HCT116 (cell line): ENCODE data around the gene TRAPPC12. TPM values are rescaled to one million over a fixed set of nuclear protein-coding genes. Genes with fewer than 3 reads are reported as not detected.

Experiments used
- ATAC-seq: fragments of 200-7000 bp; cut with Tn5 transposase; 2 replicates; pipeline ENCODE4 v1.9.1; 2020; ENCODE audit warnings: mild to moderate bottlenecking, moderate library complexity
- BruUV-seq: library from RNA; stranded (reverse); fragments of 400-500 nt; replicated peaks from 2 replicates; lab custom pipeline; 2021; lab: Mats Ljungman, UMichigan
- CTCF ChIA-PET: fragments of 300-600 bp; sonication (Branson Sonifier 250); formaldehyde crosslinking; loops from one replicate; lab custom pipeline; 2021; ENCODE audit warnings: antibody characterized with exemption; lab: Charles Lee
- POLR2A ChIA-PET: fragments of 300-600, 350-600 bp; sonication (Branson Sonifier 250); formaldehyde crosslinking; loops from one replicate; lab custom pipeline; 2021; ENCODE audit warnings: antibody characterized with exemption; lab: Charles Lee
- RAD21 ChIA-PET, 2 experiments: fragments of 300-600 bp; sonication (Branson Sonifier 250); formaldehyde crosslinking; loops; one replicate each; lab custom pipeline; 2023; ENCODE audit warnings: low total read pairs in 2 of 2; ENCODE audit not compliant: uncharacterized antibody in 2 of 2, unreplicated experiment in 2 of 2, low non-redundant PET in 1 of 2; lab: Charles Lee
- DNase-seq: peaks from one replicate; pipeline ENCODE4 v3.0.0-alpha.2; 2010; ENCODE audit warnings: low read depth, low spot score
- H2AFZ ChIP-seq: fragments of 200-600 bp; shearing (Covaris generic), sonication (generic); 2 replicates; pipeline ENCODE4 v1.6.1; 2017; ENCODE audit warnings: low read depth, mixed run types, mixed read lengths, antibody characterized with exemption, low read length; ENCODE audit not compliant: poor library complexity, severe bottlenecking
- H3K27ac ChIP-seq: 2 replicates; pipeline ENCODE4 v1.5.1; 2012; ENCODE audit warnings: low read depth, low read length
- H3K27me3 ChIP-seq: fragments of 200-600 bp; sonication (generic); 2 replicates; pipeline ENCODE4 v1.6.1; 2016; ENCODE audit warnings: mixed run types, low read length, mixed read lengths; ENCODE audit not compliant: insufficient read depth
- H3K36me3 ChIP-seq, 2 experiments: fragments of 200-500 bp in 1 of 2; fragments of 200-600 bp in 1 of 2; sonication (Bioruptor generic) in 1 of 2; sonication (generic) in 1 of 2; 2 replicates each; pipeline versions ENCODE4 v1.5.1 to v1.6.1; 2014 to 2016; ENCODE audit warnings: low read length in 2 of 2, inconsistent platforms in 1 of 2, mixed read lengths in 1 of 2, mixed run types in 1 of 2; ENCODE audit not compliant: insufficient read depth in 2 of 2, control insufficient read depth in 1 of 2
- H3K4me1 ChIP-seq, 2 experiments: fragments of 200-600 bp in 1 of 2; sonication (generic) in 1 of 2; 2 replicates each; pipeline versions ENCODE4 v1.5.1 to v1.6.1; 2012 to 2017; ENCODE audit warnings: low read length in 2 of 2, inconsistent platforms in 1 of 2, mild to moderate bottlenecking in 1 of 2, mixed read lengths in 1 of 2, mixed run types in 1 of 2, moderate library complexity in 1 of 2; ENCODE audit not compliant: insufficient read depth in 2 of 2, control insufficient read depth in 1 of 2
- H3K4me2 ChIP-seq: fragments of 200-600 bp; sonication (generic); 2 replicates; pipeline ENCODE4 v1.6.1; 2017; ENCODE audit warnings: mixed run types, low read length, mixed read lengths
- H3K4me3 ChIP-seq, 2 experiments: fragments of 200-600 bp in 1 of 2; sonication (generic) in 1 of 2; replicated peaks in 1 of 2; 2 replicates each; pipeline ENCODE4 v1.5.1; 2011 to 2016; ENCODE audit warnings: low read length in 2 of 2, control low read depth in 1 of 2, low read depth in 1 of 2, mild to moderate bottlenecking in 1 of 2, mixed read lengths in 1 of 2, mixed run types in 1 of 2
- H3K79me2 ChIP-seq: fragments of 200-600 bp; sonication (generic); 2 replicates; pipeline ENCODE4 v1.6.1; 2017; ENCODE audit warnings: mild to moderate bottlenecking, mixed run types, low read length, moderate library complexity, mixed read lengths; ENCODE audit not compliant: insufficient read depth
- H3K9ac ChIP-seq: fragments of 200-600 bp; sonication (generic); 2 replicates; pipeline ENCODE4 v1.6.1; 2016; ENCODE audit warnings: low read length, mixed read lengths
- H3K9me2 ChIP-seq: fragments of 200-600 bp; sonication (generic), shearing (Covaris generic); 2 replicates; pipeline ENCODE4 v1.6.1; 2017; ENCODE audit warnings: mixed run types, mild to moderate bottlenecking, moderate library complexity; ENCODE audit not compliant: insufficient read depth
- H3K9me3 ChIP-seq, 2 experiments: fragments of 200-500 bp in 1 of 2; fragments of 200-600 bp in 1 of 2; sonication (Bioruptor generic) in 1 of 2; sonication (generic) in 1 of 2; 2 replicates each; pipeline ENCODE4 v1.6.1; 2014 to 2017; ENCODE audit warnings: low read length in 2 of 2, mixed read lengths in 2 of 2, inconsistent platforms in 1 of 2, low read depth in 1 of 2, mild to moderate bottlenecking in 1 of 2, mixed run types in 1 of 2, moderate library complexity in 1 of 2; ENCODE audit not compliant: control insufficient read depth in 1 of 2, insufficient read depth in 1 of 2
- H4K20me1 ChIP-seq: fragments of 200-600 bp; sonication (generic), shearing (Covaris generic); 2 replicates; pipeline ENCODE4 v1.6.1; 2017; ENCODE audit warnings: mixed run types, mild to moderate bottlenecking, moderate library complexity; ENCODE audit not compliant: insufficient read depth
- CEBPB ChIP-seq: IDR thresholded peaks from 2 replicates; pipeline ENCODE4 v1.6.1; 2012; ENCODE audit warnings: low read depth
- CTCF ChIP-seq, 3 experiments: fragments of 200-600 bp in 1 of 3; sonication (generic) in 1 of 3; IDR thresholded peaks in 2 of 3; conservative IDR thresholded peaks in 1 of 3; 2 replicates each; pipeline ENCODE4 v1.5.1; 2012 to 2017; ENCODE audit warnings: low read depth in 2 of 3, low read length in 2 of 3, antibody characterized with exemption in 1 of 3, borderline replicate concordance in 1 of 3, control low read depth in 1 of 3, mild to moderate bottlenecking in 1 of 3, mixed read lengths in 1 of 3, mixed run types in 1 of 3, moderate library complexity in 1 of 3; ENCODE audit not compliant: insufficient read depth in 1 of 3
- EGR1 ChIP-seq: IDR thresholded peaks from 2 replicates; pipeline ENCODE4 v1.6.1; 2012; ENCODE audit warnings: low read depth
- ELF1 ChIP-seq: IDR thresholded peaks from 2 replicates; pipeline ENCODE4 v1.6.1; 2012; ENCODE audit warnings: low read depth, borderline replicate concordance
- EZH2 ChIP-seq: fragments of 200-600 bp; sonication (generic); IDR thresholded peaks from 2 replicates; pipeline ENCODE4 v1.6.1; 2017; ENCODE audit warnings: antibody characterized with exemption, mixed run types
- FOSL1 ChIP-seq: IDR thresholded peaks from 2 replicates; pipeline ENCODE4 v1.6.1; 2012; ENCODE audit warnings: low read depth
- JUND ChIP-seq: IDR thresholded peaks from 2 replicates; pipeline ENCODE4 v1.6.1; 2012
- POLR2AphosphoS5 ChIP-seq: IDR thresholded peaks from 2 replicates; pipeline ENCODE4 v1.6.1; 2011; ENCODE audit warnings: mild to moderate bottlenecking, low read depth, low read length, moderate library complexity
- RAD21 ChIP-seq: IDR thresholded peaks from 2 replicates; pipeline ENCODE4 v1.6.1; 2012; ENCODE audit warnings: low read depth, mild to moderate bottlenecking
- REST ChIP-seq: IDR thresholded peaks from 2 replicates; pipeline ENCODE4 v1.6.1; 2012; ENCODE audit warnings: low read depth
- SP1 ChIP-seq: IDR thresholded peaks from 2 replicates; pipeline ENCODE4 v1.6.1; 2012; ENCODE audit warnings: low read depth
- SRF ChIP-seq: IDR thresholded peaks from 2 replicates; pipeline ENCODE4 v1.6.1; 2012; ENCODE audit warnings: low read depth
- ZFX ChIP-seq: fragments of 450-650 bp; IDR thresholded peaks from 2 replicates; pipeline ENCODE4 v1.6.1; 2017
- ZNF274 ChIP-seq: fragments of 200-500 bp; sonication (Bioruptor generic); IDR thresholded peaks from 2 replicates; pipeline ENCODE4 v1.6.1; 2014; ENCODE audit warnings: mild to moderate bottlenecking, low read depth, low read length, inconsistent platforms
- intact Hi-C: fragments of 100-400 bp; cut with micrococcal nuclease; formaldehyde crosslinking; loops from 2 replicates; pipeline ENCODE4 v1.10.0; 2022
- total RNA-seq: library from RNA; stranded (reverse); gene quantifications from one replicate; pipeline ENCODE4 v1.2.1, GENCODE V29; 2021; ENCODE audit not compliant: unreplicated experiment
- TF ChIP-seq, protein P1 (sequence below): IDR thresholded peaks from 2 replicates; pipeline ENCODE4 v1.6.1; 2011; ENCODE audit warnings: mild to moderate bottlenecking, low read length, moderate library complexity; ENCODE audit not compliant: insufficient replicate concordance; ENCODE audit errors: extremely low read depth

TRAPPC12 gene
- total RNA-seq, 1 experiment from 2014 or later: 47.4 TPM

DNA sequence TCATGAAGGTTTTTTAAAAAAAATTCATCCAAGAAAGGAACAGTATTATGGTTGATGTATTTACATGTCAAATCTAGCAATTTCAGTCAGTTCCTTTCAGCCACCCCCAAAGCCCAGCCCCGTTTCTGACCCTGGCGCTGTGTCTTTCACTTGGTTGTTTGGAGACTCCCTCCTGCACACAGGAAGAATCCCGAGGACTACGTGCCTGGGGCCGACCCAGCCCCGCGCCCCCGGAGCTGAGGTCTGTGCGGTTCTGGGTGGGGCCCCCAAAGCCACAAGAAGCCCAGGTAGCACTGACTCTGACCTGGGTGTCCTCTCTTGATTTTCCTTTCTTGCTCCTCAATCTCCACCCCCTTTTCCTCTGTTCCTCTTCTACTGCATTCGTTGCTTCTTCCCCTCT lies 49.1 kb downstream of the TRAPPC12 start:
- H2AFZ ChIP-seq: no peak overlapping the region
- no peak overlapping the region for H3K9ac ChIP-seq
- no peaks in the 10 kb centered on the region for H3K9me3 ChIP-seq
- peaks cover 6% of the 10 kb centered on the region; the same call in 1 of the 2 replicates for H4K20me1 ChIP-seq
- ATAC-seq (no peak), DNase-seq (no peak)
- CTCF ChIA-PET: no interaction called here
- intact Hi-C loops: no loop called here
- BruUV-seq: no TSS peak
- TF ChIP-seq FOSL1 (no peak), RAD21 (no peak), SRF (no peak), ZFX (no peak), SP1 (no peak), JUND (no peak), CEBPB (no peak), EZH2 (no peak), POLR2AphosphoS5 (no peak), ELF1 (no peak), ZNF274 (no peak), EGR1 (no peak), REST (no peak), CTCF (IDR thresholded peaks at IDR 0.05 in 2 of 3, conservative IDR thresholded peaks at IDR 0.05 in 1 of 3; ENCODE audit: borderline replicate concordance in 1 of 3, insufficient read depth in 1 of 3, low read depth in 2 of 3, low read length in 2 of 3) (no peak)
- TF ChIP-seq, protein P1, sequence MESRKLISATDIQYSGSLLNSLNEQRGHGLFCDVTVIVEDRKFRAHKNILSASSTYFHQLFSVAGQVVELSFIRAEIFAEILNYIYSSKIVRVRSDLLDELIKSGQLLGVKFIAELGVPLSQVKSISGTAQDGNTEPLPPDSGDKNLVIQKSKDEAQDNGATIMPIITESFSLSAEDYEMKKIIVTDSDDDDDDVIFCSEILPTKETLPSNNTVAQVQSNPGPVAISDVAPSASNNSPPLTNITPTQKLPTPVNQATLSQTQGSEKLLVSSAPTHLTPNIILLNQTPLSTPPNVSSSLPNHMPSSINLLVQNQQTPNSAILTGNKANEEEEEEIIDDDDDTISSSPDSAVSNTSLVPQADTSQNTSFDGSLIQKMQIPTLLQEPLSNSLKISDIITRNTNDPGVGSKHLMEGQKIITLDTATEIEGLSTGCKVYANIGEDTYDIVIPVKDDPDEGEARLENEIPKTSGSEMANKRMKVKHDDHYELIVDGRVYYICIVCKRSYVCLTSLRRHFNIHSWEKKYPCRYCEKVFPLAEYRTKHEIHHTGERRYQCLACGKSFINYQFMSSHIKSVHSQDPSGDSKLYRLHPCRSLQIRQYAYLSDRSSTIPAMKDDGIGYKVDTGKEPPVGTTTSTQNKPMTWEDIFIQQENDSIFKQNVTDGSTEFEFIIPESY: no peak
- no peak overlapping the region for H3K4me3 ChIP-seq
- no peaks in the 10 kb centered on the region for H3K27me3 ChIP-seq
- no peaks in the 10 kb centered on the region for H3K4me1 ChIP-seq
- no peaks in the 10 kb centered on the region for H3K79me2 ChIP-seq
- H3K36me3 ChIP-seq: peaks cover 8 to 9% of the 10 kb centered on the region in 2 experiments; a peak in 3 of 4 replicates
- RAD21 ChIA-PET: no interaction called here
- H3K9me2 ChIP-seq: no peaks in the 10 kb centered on the region
- no peak overlapping the region for H3K27ac ChIP-seq
- H3K4me2 ChIP-seq: no peak overlapping the region
- POLR2A ChIA-PET: no interaction called here
